IMR-90 (cell line): ENCODE data around the gene ZNF146. TPM values are rescaled to one million over a fixed set of nuclear protein-coding genes. Genes with fewer than 3 reads are reported as not detected.

Source experiments
- ATAC-seq: fragments of 200-7000 bp; cut with Tn5 transposase; 2 replicates; pipeline ENCODE4 v1.9.1; 2020; ENCODE audit warnings: low read depth, mild to moderate bottlenecking, moderate library complexity
- BruUV-seq: library from RNA; stranded (reverse); fragments of 400-500 nt; replicated peaks from 2 replicates; lab custom pipeline; 2021; lab: Mats Ljungman, UMichigan
- CTCF ChIA-PET: fragments of 300-600 bp; formaldehyde crosslinking; extraction: SDS; loops from one replicate; lab custom pipeline; 2021; ENCODE audit warnings: antibody characterized with exemption; lab: Yijun Ruan, JAX
- POLR2A ChIA-PET: fragments of 300-600 bp; sonication (Branson Sonifier 250); formaldehyde crosslinking; loops from one replicate; lab custom pipeline; 2022; ENCODE audit warnings: antibody characterized with exemption; ENCODE audit not compliant: unreplicated experiment; lab: Charles Lee
- DNase-seq: peaks from one replicate; pipeline ENCODE4 v3.0.0; 2013
- H2AFZ ChIP-seq: replicated peaks from 2 replicates; pipeline ENCODE3; 2013; ENCODE audit warnings: low read length, mild to moderate bottlenecking; ENCODE audit not compliant: poor library complexity
- H2AK5ac ChIP-seq: 2 replicates; pipeline ENCODE4 v1.6.1; 2013; ENCODE audit warnings: low read depth, low read length, inconsistent platforms
- H2AK9ac ChIP-seq: replicated peaks from 2 replicates; pipeline ENCODE3; 2013; ENCODE audit warnings: mild to moderate bottlenecking, low read depth, low read length, moderate library complexity; ENCODE audit not compliant: poor library complexity
- H2BK120ac ChIP-seq: 2 replicates; pipeline ENCODE4 v1.6.1; 2013; ENCODE audit warnings: low read depth, low read length, inconsistent platforms
- H2BK15ac ChIP-seq: 3 replicates; pipeline ENCODE4 v1.6.1; 2013; ENCODE audit warnings: low read depth, low read length, inconsistent platforms
- H2BK20ac ChIP-seq: 2 replicates; pipeline ENCODE4 v1.6.1; 2013; ENCODE audit warnings: low read depth, mild to moderate bottlenecking, inconsistent platforms, low read length, moderate library complexity
- H2BK5ac ChIP-seq: 2 replicates; pipeline ENCODE4 v1.6.1; 2013; ENCODE audit warnings: mild to moderate bottlenecking, low read depth, low read length, inconsistent platforms; ENCODE audit not compliant: poor library complexity, severe bottlenecking
- H3K14ac ChIP-seq: replicated peaks from 2 replicates; pipeline ENCODE4 v1.6.1; 2013; ENCODE audit warnings: low read depth, low read length, inconsistent platforms
- H3K18ac ChIP-seq: 2 replicates; pipeline ENCODE4 v1.6.1; 2013; ENCODE audit warnings: low read depth, low read length, control low read depth
- H3K23ac ChIP-seq: 2 replicates; pipeline ENCODE4 v1.6.1; 2013; ENCODE audit warnings: low read depth, low read length, inconsistent platforms
- H3K27ac ChIP-seq: 2 replicates; pipeline ENCODE4 v1.5.1; 2013; ENCODE audit warnings: mild to moderate bottlenecking, control low read depth, low read length; ENCODE audit not compliant: insufficient read depth
- H3K27me3 ChIP-seq: 2 replicates; pipeline ENCODE4 v1.6.1; 2013; ENCODE audit warnings: low read length; ENCODE audit not compliant: control insufficient read depth, insufficient read depth
- H3K36me3 ChIP-seq: 2 replicates; pipeline ENCODE4 v1.6.1; 2013; ENCODE audit warnings: low read length, mixed read lengths; ENCODE audit not compliant: control insufficient read depth, insufficient read depth
- H3K4ac ChIP-seq: 2 replicates; pipeline ENCODE4 v1.6.1; 2013; ENCODE audit warnings: low read depth, low read length, inconsistent platforms
- H3K4me1 ChIP-seq: 2 replicates; pipeline ENCODE4 v1.6.1; 2013; ENCODE audit warnings: low read length, mixed read lengths; ENCODE audit not compliant: control insufficient read depth, insufficient read depth
- H3K4me2 ChIP-seq: 2 replicates; pipeline ENCODE4 v1.6.1; 2013; ENCODE audit warnings: low read depth, mild to moderate bottlenecking, control low read depth, low read length, moderate library complexity
- H3K4me3 ChIP-seq: 2 replicates; pipeline ENCODE4 v1.5.1; 2013; ENCODE audit warnings: low read depth, mild to moderate bottlenecking, control low read depth, low read length, moderate library complexity; ENCODE audit not compliant: insufficient read depth
- H3K56ac ChIP-seq: 2 replicates; pipeline ENCODE4 v1.6.1; 2013; ENCODE audit warnings: low read length, inconsistent platforms; ENCODE audit not compliant: insufficient read depth; ENCODE audit errors: extremely low read depth
- H3K79me1 ChIP-seq, 2 experiments: 2 replicates each; pipeline ENCODE4 v1.6.1; 2013; ENCODE audit warnings: low read length in 2 of 2, inconsistent platforms in 1 of 2, low read depth in 1 of 2
- H3K9ac ChIP-seq: 2 replicates; pipeline ENCODE4 v1.6.1; 2013; ENCODE audit warnings: low read depth, low read length, control low read depth
- H3K9me1 ChIP-seq: 2 replicates; pipeline ENCODE4 v1.6.1; 2013; ENCODE audit warnings: low read length, inconsistent platforms; ENCODE audit not compliant: insufficient read depth
- H3K9me3 ChIP-seq: 2 replicates; pipeline ENCODE4 v1.6.1; 2013; ENCODE audit warnings: low read length; ENCODE audit not compliant: control insufficient read depth, insufficient read depth
- H4K20me1 ChIP-seq: 2 replicates; pipeline ENCODE4 v1.6.1; 2013; ENCODE audit warnings: low read length, inconsistent platforms; ENCODE audit not compliant: insufficient read depth
- H4K5ac ChIP-seq: 2 replicates; pipeline ENCODE4 v1.6.1; 2013; ENCODE audit warnings: mild to moderate bottlenecking, low read depth, low read length, control low read depth
- H4K8ac ChIP-seq, 2 experiments: 2 replicates each; pipeline ENCODE4 v1.6.1; 2013; ENCODE audit warnings: low read depth in 2 of 2, low read length in 2 of 2, control low read depth in 1 of 2, inconsistent platforms in 1 of 2
- H4K91ac ChIP-seq: 2 replicates; pipeline ENCODE4 v1.6.1; 2013; ENCODE audit warnings: low read depth, low read length, inconsistent platforms; ENCODE audit not compliant: insufficient read depth
- BHLHE40 ChIP-seq: fragments of 150-350 bp; IDR thresholded peaks from 2 replicates; pipeline ENCODE4 v1.6.1; 2016; ENCODE audit warnings: mild to moderate bottlenecking, low read depth, low read length
- CEBPB ChIP-seq: IDR thresholded peaks from 2 replicates; pipeline ENCODE4 v1.6.1; 2012; ENCODE audit warnings: low read depth, low read length, improper control_type of control experiment
- CHD1 ChIP-seq: IDR thresholded peaks from 2 replicates; pipeline ENCODE4 v1.6.1; 2012; ENCODE audit warnings: low read depth, low read length, improper control_type of control experiment
- CTCF ChIP-seq: conservative IDR thresholded peaks from 2 replicates; pipeline ENCODE4 v1.5.1; 2012; ENCODE audit warnings: mild to moderate bottlenecking, low read depth, low read length, improper control_type of control experiment
- FOS ChIP-seq: fragments of 150-350 bp; IDR thresholded peaks from 2 replicates; pipeline ENCODE4 v1.6.1; 2016; ENCODE audit warnings: low read depth, low read length
- MAZ ChIP-seq: IDR thresholded peaks from 2 replicates; pipeline ENCODE4 v1.6.1; 2012; ENCODE audit warnings: low read depth, mild to moderate bottlenecking, low read length, improper control_type of control experiment, moderate library complexity, borderline replicate concordance
- MXI1 ChIP-seq: IDR thresholded peaks from 2 replicates; pipeline ENCODE4 v1.6.1; 2012; ENCODE audit warnings: low read depth, mild to moderate bottlenecking, low read length, moderate library complexity, borderline replicate concordance
- NFE2L2 ChIP-seq: fragments of 150-350 bp; IDR thresholded peaks from 2 replicates; pipeline ENCODE4 v1.6.1; 2016; ENCODE audit warnings: low read depth, mild to moderate bottlenecking, low read length
- POLR2A ChIP-seq: IDR thresholded peaks from 2 replicates; pipeline ENCODE4 v1.6.1; 2012; ENCODE audit warnings: mild to moderate bottlenecking, low read depth, low read length
- SMC3 ChIP-seq: fragments of 150-350 bp; IDR thresholded peaks from 2 replicates; pipeline ENCODE4 v1.6.1; 2016; ENCODE audit warnings: low read depth, mild to moderate bottlenecking, antibody characterized with exemption, low read length, moderate library complexity
- WGBS, 2 experiments: methylation state at CpG; one replicate each; pipeline versions ENCODE4 v1.1.5 to v1.1.7; 2013; ENCODE audit warnings: missing lambda C conversion rate in 2 of 2; ENCODE audit not compliant: insufficient read length in 1 of 2; ENCODE audit errors: extremely low coverage in 2 of 2; 5-methylcytosine and 5-hydroxymethylcytosine counted together
- dilution Hi-C: fragments of 300-500 bp; cut with HindIII; formaldehyde crosslinking; loops from one replicate; pipeline ENCODE4 v1.14.3; 2018; ENCODE audit warnings: low sequenced_read_pairs; ENCODE audit not compliant: unreplicated experiment
- in situ Hi-C: fragments of 300-500 bp; cut with MboI; formaldehyde crosslinking; loops from 3 replicates; pipeline ENCODE4 v1.14.3; 2019; ENCODE audit warnings: low sequenced_read_pairs, inconsistent platforms, mixed read lengths
- intact Hi-C: fragments of 100-400 bp; cut with micrococcal nuclease; formaldehyde crosslinking; loops from 2 replicates; pipeline ENCODE4 v1.10.0; 2022
- polyA plus RNA-seq, 3 experiments: library from polyadenylated mRNA; depleted of rRNA; stranded (reverse); fragments of >200 nt; gene quantifications; 2 replicates each; pipeline ENCODE4 v1.2.3, GENCODE V29; 2012; ENCODE audit warnings: low replicate concordance in 1 of 3
- total RNA-seq: library from RNA; depleted of rRNA; stranded (reverse); fragments of >200 nt; gene quantifications from 2 replicates; pipeline ENCODE4 v1.2.3, GENCODE V29; 2012
- TF ChIP-seq, protein P1 (sequence below): fragments of 150-350 bp; IDR thresholded peaks from 2 replicates; pipeline ENCODE4 v1.6.1; 2017; ENCODE audit warnings: mild to moderate bottlenecking, antibody characterized with exemption, low read length, low read depth

Gene ZNF146
- total and polyA plus RNA-seq, 2 of the 4 experiments (the other 2 are of a cell fraction), result 61.6 to 106 TPM

DNA sequence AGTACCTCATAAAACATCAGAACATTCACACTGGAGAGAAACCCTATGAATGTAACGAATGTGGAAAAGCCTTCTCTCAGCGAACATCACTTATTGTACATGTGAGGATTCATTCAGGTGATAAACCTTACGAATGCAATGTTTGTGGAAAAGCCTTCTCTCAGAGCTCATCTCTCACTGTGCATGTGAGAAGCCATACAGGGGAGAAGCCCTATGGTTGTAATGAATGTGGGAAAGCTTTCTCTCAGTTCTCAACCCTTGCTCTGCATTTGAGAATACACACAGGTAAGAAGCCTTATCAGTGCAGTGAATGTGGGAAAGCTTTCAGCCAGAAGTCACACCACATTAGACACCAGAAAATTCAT lies 22.0 kb downstream of the ZNF146 start:
- H3K36me3 ChIP-seq, result peaks cover 60% of the 10 kb centered on the region
- CTCF ChIA-PET, result no interaction called here
- in situ Hi-C loops, result no loop called here

More for the DNA sequence above, 22.0 kb downstream of the ZNF146 start:
- Histone ChIP-seq H3K79me1 (peaks cover 8 to 17% of the 10 kb centered on the region in 2 experiments; a peak in 3 of 4 replicates), H2AFZ (no peak overlapping the region), H3K56ac (no peak overlapping the region), H3K4ac (no peak overlapping the region), H2BK120ac (no peak overlapping the region), H2AK5ac (no peak overlapping the region), H3K4me2 (no peak overlapping the region), H4K91ac (no peak overlapping the region), H3K9me3 (peaks cover 36% of the 10 kb centered on the region), H3K23ac (no peak overlapping the region), H4K8ac (no peak overlapping the region), H3K9ac (no peak overlapping the region), H2BK5ac (no peak overlapping the region), H2BK20ac (no peak overlapping the region), H4K5ac (no peak overlapping the region), H3K9me1 (no peaks in the 10 kb centered on the region), H3K4me3 (no peak overlapping the region), H2BK15ac (no peak overlapping the region), H4K20me1 (no peaks in the 10 kb centered on the region), H3K14ac (no peak overlapping the region), H3K4me1 (no peaks in the 10 kb centered on the region), H2AK9ac (no peak overlapping the region), H3K27me3 (no peaks in the 10 kb centered on the region), H3K27ac (no peak overlapping the region), H3K18ac (no peak overlapping the region)
- dilution Hi-C loops, result no loop called here
- POLR2A ChIA-PET, result no interaction called here
- no CpG with 5 or more reads among the region's 3 CpGs for WGBS, 2 experiments
- ATAC-seq (no peak), DNase-seq (no peak)
- no peak for TF ChIP-seq CHD1
- TF ChIP-seq CTCF, result no peak
- no peak for TF ChIP-seq MAZ
- TF ChIP-seq, protein P1, sequence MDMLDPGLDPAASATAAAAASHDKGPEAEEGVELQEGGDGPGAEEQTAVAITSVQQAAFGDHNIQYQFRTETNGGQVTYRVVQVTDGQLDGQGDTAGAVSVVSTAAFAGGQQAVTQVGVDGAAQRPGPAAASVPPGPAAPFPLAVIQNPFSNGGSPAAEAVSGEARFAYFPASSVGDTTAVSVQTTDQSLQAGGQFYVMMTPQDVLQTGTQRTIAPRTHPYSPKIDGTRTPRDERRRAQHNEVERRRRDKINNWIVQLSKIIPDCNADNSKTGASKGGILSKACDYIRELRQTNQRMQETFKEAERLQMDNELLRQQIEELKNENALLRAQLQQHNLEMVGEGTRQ, result no peak
- TF ChIP-seq NFE2L2, result no peak
- TF ChIP-seq MXI1, result no peak
- no peak for TF ChIP-seq POLR2A
- TF ChIP-seq FOS, result no peak
- no peak for TF ChIP-seq SMC3
- TF ChIP-seq BHLHE40, result no peak
- TF ChIP-seq CEBPB, result no peak
- BruUV-seq, result no TSS peak
- intact Hi-C loops, result no loop called here
